GM21390 (cell line): ENCODE measurements around the gene MAST1.
"Not testable (repeated sequence)": the region's sequence is repeated elsewhere in the genome, so short reads cannot be mapped to it uniquely, and the experiment has no call there.

ENCODE experiments used
- ATAC-seq: cut with Tn5 transposase; IDR thresholded peaks from one replicate; pipeline ENCODE4 v1.9.1; 2021; ENCODE audit not compliant: unreplicated experiment

MAST1 gene

DNA sequence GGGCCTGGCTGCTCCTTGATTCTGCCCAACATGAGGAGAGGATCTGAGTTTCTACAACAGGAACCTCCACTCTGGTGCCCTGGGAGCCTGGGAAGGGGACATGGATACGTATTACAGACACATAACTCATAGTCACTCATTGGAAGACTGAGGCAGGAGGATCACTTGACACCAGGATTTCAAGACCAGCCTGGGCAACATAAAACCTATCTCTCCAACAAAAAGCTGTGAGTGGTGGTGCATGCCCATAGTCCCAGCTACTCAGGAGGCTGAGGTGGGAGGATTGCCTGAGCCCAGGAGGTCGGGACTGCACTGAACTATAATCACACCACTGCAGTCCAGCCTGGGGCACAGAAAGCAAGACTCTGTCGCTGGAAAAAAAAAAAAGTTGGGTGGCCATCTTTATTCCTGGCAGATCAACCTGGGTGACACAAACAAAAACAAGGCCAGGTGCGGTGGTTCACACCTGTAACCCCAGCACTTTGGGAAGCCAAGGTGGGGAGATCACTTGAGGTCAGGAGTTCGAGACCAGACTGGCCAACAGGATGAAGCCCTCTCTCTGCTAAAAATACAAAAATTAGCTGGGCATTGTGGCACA, 49.8 kb downstream of the MAST1 start:
- no peak for ATAC-seq

DNA sequence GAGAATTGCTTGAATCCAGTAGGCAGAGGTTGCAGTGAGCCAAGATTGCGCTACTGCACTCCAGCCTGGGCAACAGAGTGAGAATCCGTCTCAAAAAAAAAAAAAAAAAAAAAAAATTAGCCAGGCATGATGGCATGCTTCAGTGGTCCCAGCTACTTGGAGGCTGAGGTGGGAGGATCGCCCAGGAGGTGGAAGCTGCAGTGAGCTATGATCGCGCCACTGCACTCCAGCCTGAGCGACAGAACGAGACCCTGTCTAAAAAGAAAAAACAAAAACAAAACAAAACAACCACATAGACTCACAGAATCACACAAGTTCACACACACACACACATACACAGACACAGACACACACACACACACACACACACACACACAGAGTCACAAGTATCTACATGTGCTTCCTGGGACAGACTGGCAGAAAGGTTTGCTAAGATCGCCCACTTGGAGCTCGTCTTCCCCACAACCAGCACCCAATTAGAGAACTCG, 52.0 kb downstream of the MAST1 start:
- not testable (repeated sequence) for ATAC-seq

DNA sequence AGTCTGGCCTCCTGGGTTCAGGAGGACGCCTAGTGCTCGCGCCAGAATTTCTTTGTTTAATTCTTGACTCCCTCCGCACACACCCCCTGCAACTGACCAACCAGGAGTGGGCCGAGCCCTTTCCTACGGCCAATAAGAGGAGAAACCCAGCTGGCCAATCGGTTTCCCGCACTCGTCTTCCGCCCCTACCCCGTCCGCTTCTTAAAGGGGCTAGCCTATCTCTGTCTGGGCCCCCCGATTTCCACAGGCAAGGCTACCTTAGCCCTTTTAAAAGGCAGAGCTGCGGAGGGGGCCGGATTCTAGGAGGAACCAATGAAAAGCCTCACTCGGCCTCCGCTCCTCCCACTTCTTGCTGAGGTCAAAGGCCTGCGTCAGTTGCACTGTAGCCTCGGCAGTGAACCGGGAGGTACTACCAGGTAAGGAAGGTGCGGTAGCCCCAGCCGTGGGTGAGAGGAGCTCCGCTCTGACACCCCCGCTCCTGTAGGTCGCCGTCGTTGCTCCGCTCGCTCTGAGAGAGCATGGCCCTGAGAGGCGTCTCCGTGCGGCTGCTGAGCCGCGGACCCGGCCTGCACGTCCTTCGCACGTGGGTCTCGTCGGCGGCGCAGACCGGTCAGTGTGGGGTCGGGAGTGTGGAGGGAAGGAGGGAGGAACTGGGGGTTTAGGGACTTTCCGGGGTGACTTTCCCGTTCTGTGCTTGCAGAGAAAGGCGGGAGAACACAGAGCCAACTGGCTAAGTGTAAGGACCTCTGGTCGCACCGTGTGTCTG, 52.7 kb downstream of the MAST1 start, which contains the start of gene GCDH:
TSS of gene GCDH (plus strand) at position 374 of the 766 bp plus-strand sequence. CDS start at position 519, 145 bp downstream.
- ATAC-seq: peak; percentile 92

DNA sequence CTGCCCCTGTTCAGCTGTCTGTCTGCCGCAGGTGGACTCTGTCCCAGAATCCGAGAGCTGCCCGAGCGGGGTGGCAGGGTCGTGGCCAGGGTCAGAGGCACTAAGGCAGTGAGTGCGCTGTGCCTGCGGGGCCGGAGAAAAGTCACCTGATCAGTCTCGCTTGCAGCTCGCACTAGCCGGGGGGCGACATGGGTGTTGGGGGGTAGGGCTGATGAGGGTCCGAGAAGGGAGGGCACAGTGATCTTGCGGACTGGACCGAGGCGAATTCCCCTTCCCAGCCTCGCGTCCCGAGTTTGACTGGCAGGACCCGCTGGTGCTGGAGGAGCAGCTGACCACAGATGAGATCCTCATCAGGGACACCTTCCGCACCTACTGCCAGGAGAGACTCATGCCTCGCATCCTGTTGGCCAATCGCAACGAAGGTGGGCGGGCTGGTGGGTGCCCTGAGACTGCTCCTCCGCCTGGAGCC, 53.3 kb downstream of the MAST1 start:
- no peak for ATAC-seq

DNA sequence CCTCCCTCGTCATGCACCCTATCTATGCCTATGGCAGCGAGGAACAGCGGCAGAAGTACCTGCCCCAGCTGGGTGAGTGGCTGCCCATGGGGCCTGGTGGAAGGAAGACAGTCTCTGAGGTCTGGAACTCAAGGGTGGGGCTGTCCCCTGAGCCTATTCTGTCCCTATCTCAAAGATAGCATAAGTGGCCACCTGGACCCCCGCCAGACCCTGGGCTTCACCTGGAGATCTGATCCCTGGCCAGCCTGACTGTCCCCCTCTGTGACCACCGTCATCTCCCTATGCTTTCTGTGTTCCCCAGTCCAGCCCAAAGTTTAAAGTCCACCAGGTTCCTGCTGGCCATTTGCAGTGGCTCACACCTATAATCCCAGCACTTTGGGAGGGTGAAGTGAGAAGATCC, 55.3 kb downstream of the MAST1 start:
- ATAC-seq: no peak

DNA sequence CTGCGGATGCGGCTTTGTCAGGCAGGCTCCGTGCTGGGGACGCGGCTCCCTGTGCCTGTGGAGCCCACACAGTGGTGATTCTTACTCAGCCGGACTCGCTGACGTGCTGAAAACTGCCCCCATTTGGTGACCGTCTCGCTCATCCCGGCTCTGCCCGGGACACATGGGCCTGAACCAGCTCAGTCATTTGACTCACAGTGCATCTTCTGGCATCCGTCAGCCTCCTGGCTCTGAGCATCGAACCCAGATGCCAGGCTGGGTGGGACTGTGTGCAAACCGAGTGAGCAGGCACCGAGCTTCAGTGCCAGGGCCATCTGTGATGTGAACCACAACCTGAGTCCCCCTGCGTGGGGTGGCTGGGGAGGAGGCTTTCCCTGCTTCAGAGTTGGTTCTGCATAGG, 58.1 kb downstream of the MAST1 start:
- no peak for ATAC-seq

DNA sequence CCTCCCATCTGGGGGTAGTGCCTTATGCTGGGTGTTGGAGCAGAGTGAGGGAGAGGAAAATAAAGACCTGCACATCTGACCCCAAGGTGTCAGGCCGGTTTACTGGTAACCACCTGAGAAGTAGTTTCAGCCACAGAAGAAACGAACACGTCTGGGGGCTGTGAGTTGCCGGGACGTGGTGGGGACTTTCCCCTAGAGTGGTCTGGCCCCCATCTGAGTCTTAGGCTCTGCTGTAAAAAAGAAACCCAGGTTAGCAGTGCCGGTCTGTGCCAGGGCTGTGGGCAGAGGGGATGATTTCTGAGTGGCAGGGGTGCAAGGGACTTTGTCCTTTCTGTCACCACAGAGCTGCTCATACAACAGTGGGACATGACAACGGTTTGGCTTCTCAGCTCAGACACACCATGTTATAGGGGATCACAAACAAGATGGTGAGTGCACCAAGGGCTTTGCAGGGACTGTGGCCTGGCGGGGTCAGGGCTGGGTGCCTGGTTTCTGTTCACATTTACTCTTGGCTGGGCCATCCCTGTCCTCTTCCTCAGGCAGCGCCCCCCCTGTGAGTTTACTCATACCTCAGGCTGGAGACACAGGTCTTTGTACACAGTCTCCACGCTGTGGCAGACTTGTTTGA, 61.7 kb downstream of the MAST1 start:
- ATAC-seq: peak; percentile 71

DNA sequence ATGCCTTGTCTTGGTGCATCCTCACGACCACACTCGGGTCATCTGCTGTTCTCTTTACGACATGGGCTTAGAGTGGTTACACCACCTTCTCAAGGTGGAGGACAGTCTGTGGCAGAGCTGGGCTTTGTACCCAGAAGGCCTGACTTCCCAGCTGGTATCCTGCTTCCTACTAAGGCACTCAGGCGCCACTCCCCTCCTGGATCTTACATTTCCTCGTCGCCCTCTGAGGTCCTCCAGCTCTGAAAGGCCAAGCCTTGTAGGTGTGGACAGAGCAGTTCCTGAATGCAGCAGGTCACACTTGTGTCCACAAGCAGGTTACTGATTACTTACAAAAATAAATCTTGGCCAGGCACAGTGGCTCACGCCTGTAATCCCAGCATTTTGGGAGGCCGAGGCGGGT, 68.9 kb downstream of the MAST1 start:
- ATAC-seq: no peak

DNA sequence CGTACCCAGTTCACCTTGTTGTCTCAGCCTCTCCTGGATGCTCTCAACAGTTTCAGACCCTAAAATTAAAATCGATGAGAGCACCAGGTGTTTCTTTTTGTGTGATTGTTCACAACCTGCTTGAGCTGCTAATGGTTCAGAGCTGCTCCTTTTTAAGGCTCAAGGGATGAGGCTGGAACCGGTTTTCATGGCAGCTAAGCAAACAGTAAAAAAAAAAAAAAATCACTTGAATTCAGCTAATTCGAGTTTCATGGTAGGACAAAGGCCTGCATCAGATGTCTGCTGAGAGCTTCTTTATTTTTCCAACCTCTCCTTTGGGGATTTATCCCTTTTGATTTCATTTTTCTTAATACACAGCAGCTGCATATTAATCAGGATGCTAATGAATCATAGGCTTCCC, 74.3 kb downstream of the MAST1 start:
- no peak for ATAC-seq

DNA sequence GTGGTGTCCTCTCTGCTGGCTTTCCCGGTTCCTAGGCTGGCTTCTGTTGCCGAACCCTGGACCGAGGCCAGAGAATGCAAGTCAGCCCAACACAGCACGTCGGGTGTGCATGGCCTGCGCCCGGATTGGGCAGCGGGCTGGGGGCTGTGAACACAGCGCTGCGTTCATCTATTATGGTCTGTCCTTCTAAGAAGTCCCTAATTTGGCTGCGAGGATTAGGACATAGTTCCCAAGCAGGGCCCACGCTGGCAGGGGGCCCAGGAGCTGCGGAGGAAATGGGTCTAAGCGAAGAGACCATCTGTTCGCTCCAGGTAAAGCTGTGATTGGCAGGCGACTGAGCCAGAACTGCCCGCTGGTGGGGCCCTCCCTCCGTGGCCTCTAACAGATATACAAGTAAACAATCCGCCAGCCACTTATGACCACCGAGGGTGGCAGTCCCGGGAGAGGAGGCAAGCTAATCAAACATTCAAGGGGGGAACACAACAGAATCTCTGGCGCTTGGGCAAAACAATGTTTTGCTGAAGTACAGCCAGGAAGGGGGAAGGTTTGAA, 74.8 kb downstream of the MAST1 start:
- ATAC-seq: no peak

DNA sequence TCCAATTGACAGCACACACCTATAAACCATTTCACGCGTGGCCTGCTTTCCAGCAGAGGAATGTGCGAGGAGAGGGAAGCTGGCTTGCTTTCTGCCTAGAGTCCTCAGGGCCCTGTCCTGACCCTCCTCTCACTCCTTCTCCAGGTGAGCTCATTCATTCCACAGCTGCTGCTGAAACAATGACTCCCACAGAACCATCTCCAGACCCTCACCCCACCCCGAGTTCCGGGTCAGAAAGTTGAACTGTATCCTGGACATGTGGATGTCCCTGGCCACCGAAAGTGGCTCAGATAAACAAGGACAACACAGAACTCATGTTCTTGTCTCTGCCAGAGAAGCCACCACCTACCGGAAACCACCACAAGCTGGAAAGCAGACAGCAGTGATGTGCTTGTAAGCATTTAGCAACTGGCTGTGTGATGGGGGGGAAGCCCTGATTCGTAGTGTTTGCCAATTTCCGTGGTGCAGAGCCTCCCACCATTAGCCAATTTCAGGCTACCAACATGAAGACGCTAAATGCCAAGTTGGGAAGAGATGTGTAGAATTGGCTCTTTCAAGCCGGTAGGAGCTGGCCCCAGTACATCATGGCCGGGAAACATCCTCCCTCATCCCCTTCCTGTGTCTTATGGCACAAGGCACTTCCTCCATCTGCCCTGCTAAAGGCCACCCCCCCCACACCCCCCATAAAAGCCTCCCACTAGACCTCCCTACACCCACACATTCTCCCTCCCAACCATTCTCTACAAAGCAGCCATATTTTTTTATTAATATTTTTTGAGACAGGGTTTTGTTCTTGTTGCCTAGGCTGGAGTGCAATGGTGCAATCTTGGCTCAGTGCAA, 75.8 kb downstream of the MAST1 start:
- ATAC-seq: no peak

DNA sequence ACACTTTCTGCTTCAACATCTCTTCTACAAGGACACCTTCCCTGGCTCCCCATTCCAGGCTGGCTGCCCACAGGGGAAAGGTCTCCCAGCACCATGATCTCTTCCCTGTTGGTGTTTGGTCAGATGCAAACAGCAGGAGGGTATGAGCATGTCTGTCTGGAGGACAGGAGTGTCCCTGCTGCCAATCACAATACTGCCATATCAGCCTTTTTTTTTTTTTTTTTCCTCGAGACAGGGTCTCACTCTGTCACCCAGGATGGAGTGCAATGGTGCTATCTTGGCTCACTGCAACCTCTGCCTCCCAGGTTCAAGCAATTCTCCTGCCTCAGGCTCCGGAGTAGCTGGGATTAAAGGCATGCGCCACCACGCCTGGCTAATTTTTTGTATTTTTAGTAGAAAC, 77.5 kb downstream of the MAST1 start:
- ATAC-seq: not testable (repeated sequence)

DNA sequence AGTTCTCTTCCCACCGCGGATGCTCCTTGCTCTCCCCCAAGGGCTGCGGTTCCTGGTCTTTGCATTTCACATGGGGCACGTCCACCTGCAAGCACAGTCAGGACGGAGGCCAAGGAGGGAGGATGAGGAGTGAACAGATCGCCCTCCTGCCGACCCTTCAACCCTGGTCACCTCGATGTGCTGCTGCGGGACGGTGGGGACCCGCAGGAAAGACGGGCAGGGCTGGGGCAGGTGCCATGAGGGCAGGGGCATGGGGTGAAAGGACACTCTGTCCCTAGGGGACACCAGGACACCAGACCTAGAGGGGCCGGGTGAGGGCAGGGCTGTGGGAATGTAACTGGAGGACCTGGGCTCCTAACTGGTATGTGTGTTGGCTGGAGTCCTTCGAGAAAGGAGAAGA, 79.9 kb downstream of the MAST1 start:
- ATAC-seq: no peak

DNA sequence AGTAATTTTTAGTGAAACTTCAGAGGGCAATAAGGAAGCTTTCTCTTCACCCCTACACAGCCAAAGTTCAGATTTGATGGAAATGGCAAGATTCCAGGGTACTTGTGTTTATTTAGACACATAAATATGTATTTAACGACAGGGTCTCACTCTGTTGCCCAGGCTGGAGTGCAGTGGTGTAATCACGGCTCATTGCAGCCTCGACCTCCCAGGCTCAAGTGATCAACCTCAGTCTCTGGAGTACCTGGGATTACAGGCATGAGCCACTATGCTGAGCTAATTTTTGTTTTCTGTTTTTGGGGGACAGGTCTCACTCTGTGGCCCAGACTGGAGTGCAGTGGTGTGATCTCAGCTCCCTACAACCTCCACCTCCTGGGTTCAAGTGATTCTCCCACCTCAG, 82.7 kb downstream of the MAST1 start:
- no peak for ATAC-seq

DNA sequence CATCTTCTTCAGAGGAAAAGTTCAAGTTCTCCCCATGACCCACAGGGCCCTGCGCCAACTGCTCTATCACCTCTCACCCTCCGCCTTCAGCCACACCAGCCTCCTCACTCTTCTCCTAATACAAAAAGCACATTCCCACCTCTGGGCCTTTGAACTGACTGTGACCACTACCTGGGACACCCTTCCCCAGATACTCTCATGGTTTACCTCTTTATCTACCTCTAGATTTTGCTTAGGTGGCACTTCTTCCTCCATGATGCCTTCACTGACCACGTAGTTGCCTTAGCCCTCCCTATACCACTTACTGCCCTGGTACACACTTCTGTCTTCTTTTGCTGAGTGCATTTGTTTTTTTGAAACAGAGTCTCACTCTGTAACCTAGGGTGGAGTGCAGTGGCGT, 84.6 kb downstream of the MAST1 start:
- no peak for ATAC-seq
